Stimulated activated CD4-positive, alpha-beta T cell treated with anti-CD3 and anti-CD28 coated beads, Interleukin-1b, Interleukin-23, amount 100 ng/mL, for 48 hours (primary cell): Measurements from ENCODE around the gene LCP1.
"Not testable (repeated sequence)": the region's sequence is repeated elsewhere in the genome, so short reads cannot be mapped to it uniquely, and the experiment has no call there.

Experiments used
- DNase-seq: peaks from one replicate; pipeline ENCODE4 v3.0.0-alpha.2; 2020

The LCP1 gene

GRCh38 chr13:46181840-46182490, at the start of gene LCP1:
Gene LCP1, minus strand, starts transcription at chr13:46182177. Its CDS starts 22,515 bp downstream, at chr13:46159662.
- DNase-seq = peak; percentile 81

GRCh38 chr13:46229251-46229650, 47.3 kb upstream of the LCP1 start:
- no peak for DNase-seq

GRCh38 chr13:46220234-46220633, 38.3 kb upstream of the LCP1 start:
- not testable (repeated sequence) for DNase-seq

- DNase-seq = not testable (repeated sequence)
These were observed 32.8 kb upstream of the LCP1 start for GRCh38 chr13:46214741-46215140.

GRCh38 chr13:46213242-46213641, 31.3 kb upstream of the LCP1 start:
- DNase-seq = no peak

- peak; percentile 83 for DNase-seq
These were observed 29.7 kb upstream of the LCP1 start, which contains the start of gene LRRC63 for GRCh38 chr13:46211483-46212351. Gene LRRC63, plus strand, starts transcription at chr13:46211928. Its CDS starts 1,107 bp downstream, at chr13:46213035.

- DNase-seq = peak; percentile 40
These were observed 29.1 kb upstream of the LCP1 start for GRCh38 chr13:46211116-46211482.

GRCh38 chr13:46210362-46211083, 28.5 kb upstream of the LCP1 start:
- no peak for DNase-seq

- DNase-seq = no peak
These were observed 25.9 kb upstream of the LCP1 start for GRCh38 chr13:46207828-46208227.

GRCh38 chr13:46206143-46206542, 24.2 kb upstream of the LCP1 start:
- DNase-seq = no peak

GRCh38 chr13:46202966-46203365, 21.0 kb upstream of the LCP1 start:
- DNase-seq = no peak

GRCh38 chr13:46202188-46202795, 20.3 kb upstream of the LCP1 start:
- no peak for DNase-seq

GRCh38 chr13:46198696-46199193, 16.8 kb upstream of the LCP1 start:
- no peak for DNase-seq

GRCh38 chr13:46197299-46198048, 15.5 kb upstream of the LCP1 start:
- no peak for DNase-seq

- no peak for DNase-seq
These were observed 13.0 kb upstream of the LCP1 start for GRCh38 chr13:46195016-46195415.

GRCh38 chr13:46192412-46192811, 10.4 kb upstream of the LCP1 start:
- DNase-seq = no peak

GRCh38 chr13:46185634-46186033, 3.7 kb upstream of the LCP1 start:
- DNase-seq = no peak

GRCh38 chr13:46184277-46184699, 2.3 kb upstream of the LCP1 start:
- DNase-seq = peak; percentile 74

- no peak for DNase-seq
These were observed 1.3 kb upstream of the LCP1 start for GRCh38 chr13:46183018-46183946.

- no peak for DNase-seq
These were observed 507 bp upstream of the LCP1 start for GRCh38 chr13:46182491-46182877.

- DNase-seq = no peak
These were observed 569 bp downstream of the LCP1 start for GRCh38 chr13:46181377-46181839.
